Thoracic aorta (tissue), 2 donors: Measurements from ENCODE around the gene GMPPB. TPM values are rescaled to one million over a fixed set of nuclear protein-coding genes. Genes with fewer than 3 reads are reported as not detected.

Experiments
- ATAC-seq: fragments of 150-250 bp; one replicate; pipeline ENCODE4 v1.8.0; 2017; ENCODE audit warnings: low read depth; ENCODE audit not compliant: insufficient number of reproducible peaks, low FRiP score
- DNase-seq: peaks from one replicate; pipeline ENCODE4 v3.0.0-alpha.2; 2020; ENCODE audit warnings: low spot score
- H3K27ac ChIP-seq, 2 donors: fragments of 200-600 bp; sonication (generic); 1 replicate in 1 of 2; 2 replicates in 1 of 2; pipeline ENCODE4 v1.5.1; 2016; ENCODE audit warnings: mild to moderate bottlenecking in 2 of 2, moderate library complexity in 2 of 2
- H3K27me3 ChIP-seq: fragments of 200-600 bp; sonication (generic); replicated peaks from 2 replicates; pipeline ENCODE4 v1.6.0; 2016; ENCODE audit warnings: mild to moderate bottlenecking; ENCODE audit not compliant: insufficient read depth
- H3K36me3 ChIP-seq: fragments of 200-600 bp; sonication (generic); one replicate; pipeline ENCODE4 v1.5.1; 2016
- H3K4me1 ChIP-seq, 2 donors: fragments of 200-600 bp; sonication (generic); 1 replicate in 1 of 2; 2 replicates in 1 of 2; pipeline versions ENCODE4 v1.5.1 to v1.6.0; 2016; ENCODE audit warnings: low read depth in 2 of 2, mild to moderate bottlenecking in 1 of 2; ENCODE audit not compliant: control insufficient read depth in 1 of 2
- H3K4me3 ChIP-seq: fragments of 200-600 bp; sonication (generic); 2 replicates; pipeline ENCODE4 v1.5.1; 2016; ENCODE audit warnings: mild to moderate bottlenecking
- H3K9me3 ChIP-seq: fragments of 200-600 bp; sonication (generic); 2 replicates; pipeline ENCODE4 v1.5.1; 2016
- CTCF ChIP-seq: fragments of 200-600 bp; sonication (generic); IDR thresholded peaks from one replicate; pipeline ENCODE4 v1.5.1; 2019; ENCODE audit warnings: antibody characterized with exemption
- total RNA-seq, 2 donors: library from RNA; depleted of rRNA; stranded (reverse); fragments of >200 nt; gene quantifications; one replicate each; pipeline versions ENCODE4 v1.1.0 to v1.2.3, GENCODE V29; 2016

GMPPB gene
- total RNA-seq, 2 donors from 2014 or later, result 30.5 to 43.1 TPM

DNA sequence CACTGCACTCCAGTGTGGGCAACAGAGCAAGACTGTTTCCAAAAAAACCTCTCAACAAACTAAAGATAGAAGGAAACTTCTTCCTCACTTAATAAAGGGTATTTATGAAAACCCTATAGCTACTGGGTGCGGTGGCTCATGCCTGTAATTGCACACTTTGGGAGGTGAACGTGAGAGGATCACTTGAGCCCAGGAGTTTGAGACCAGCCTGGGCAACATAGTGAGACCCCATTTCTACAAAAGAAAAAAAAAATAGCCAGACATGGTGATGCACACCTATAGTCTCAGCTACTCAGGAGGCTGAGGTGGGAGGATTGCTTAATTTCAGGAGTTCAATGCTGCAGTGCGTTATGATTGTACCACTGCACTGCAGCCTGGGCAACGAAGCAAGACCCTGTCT, 40.2 kb upstream of the GMPPB start:
- H3K9me3 ChIP-seq, result no peaks in the 10 kb centered on the region
- no peaks in the 10 kb centered on the region for H3K36me3 ChIP-seq
- H3K27me3 ChIP-seq, result no peaks in the 10 kb centered on the region
- no peaks in the 10 kb centered on the region for H3K4me1 ChIP-seq
- DNase-seq, result no peak
- no peak for ATAC-seq
- TF ChIP-seq CTCF, result no peak
- no peak overlapping the region for H3K4me3 ChIP-seq
- H3K27ac ChIP-seq, result no peak overlapping the region

- Histone ChIP-seq H3K4me1 (no peaks in the 10 kb centered on the region), H3K9me3 (no peaks in the 10 kb centered on the region), H3K27me3 (no peaks in the 10 kb centered on the region), H3K4me3 (no peak overlapping the region), H3K36me3 (no peaks in the 10 kb centered on the region), H3K27ac (no peak overlapping the region)
- ATAC-seq (no peak), DNase-seq (no peak)
- TF ChIP-seq CTCF, result no peak
Measured at GRCh38 chr3:49761661-49762060, 37.9 kb upstream of the GMPPB start.

DNA sequence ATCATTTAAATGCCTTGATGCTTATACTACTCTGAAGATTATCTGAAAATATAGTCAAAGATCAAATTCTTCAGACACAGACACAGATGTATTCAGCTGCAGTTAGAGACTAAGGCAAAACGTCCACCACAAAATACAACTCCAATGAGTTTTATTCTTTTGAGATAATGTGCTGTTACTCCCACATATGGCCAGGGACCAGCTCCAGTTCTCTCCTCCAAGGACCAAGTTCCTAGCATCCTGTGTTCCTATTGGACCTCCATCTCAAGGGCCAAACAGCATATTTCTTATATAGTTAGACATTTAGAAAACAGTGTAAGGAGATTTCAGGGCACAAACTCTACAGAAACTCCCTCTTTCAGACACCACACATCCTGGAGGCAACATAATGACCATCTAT, 35.5 kb upstream of the GMPPB start:
- Histone ChIP-seq H3K27me3 (no peaks in the 10 kb centered on the region), H3K4me1 (peaks cover 0 to 4% of the 10 kb centered on the region in 2 donors), H3K9me3 (no peaks in the 10 kb centered on the region), H3K36me3 (no peaks in the 10 kb centered on the region), H3K27ac (no peak overlapping the region), H3K4me3 (no peak overlapping the region)
- ATAC-seq, result no peak
- DNase-seq, result no peak
- no peak for TF ChIP-seq CTCF

DNA sequence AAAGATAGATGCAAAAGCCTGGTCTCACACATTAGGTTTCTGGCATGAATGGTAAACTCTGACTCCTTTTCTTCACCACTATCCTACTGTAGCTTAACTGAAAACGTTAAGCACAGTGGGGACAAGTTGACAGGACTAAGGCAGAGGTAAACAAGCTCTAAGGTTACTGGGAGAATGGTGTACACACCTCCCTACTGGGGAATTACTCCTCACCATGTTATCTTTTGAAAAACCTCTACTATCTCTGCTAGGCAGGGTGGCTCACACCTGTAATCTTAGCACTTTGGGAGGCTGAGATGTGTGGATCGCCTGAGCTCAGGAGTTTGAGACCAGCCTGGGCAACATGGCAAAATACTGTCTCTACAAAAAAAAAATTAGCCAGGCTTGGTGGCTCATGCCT, 33.4 kb upstream of the GMPPB start:
- TF ChIP-seq CTCF, result no peak
- H3K9me3 ChIP-seq, result no peaks in the 10 kb centered on the region
- DNase-seq (no peak), ATAC-seq (no peak)
- H3K27ac ChIP-seq, result no peak overlapping the region
- no peaks in the 10 kb centered on the region for H3K27me3 ChIP-seq
- H3K36me3 ChIP-seq, result no peaks in the 10 kb centered on the region
- peaks cover 0 to 16% of the 10 kb centered on the region in 2 donors for H3K4me1 ChIP-seq
- no peak overlapping the region for H3K4me3 ChIP-seq

DNA sequence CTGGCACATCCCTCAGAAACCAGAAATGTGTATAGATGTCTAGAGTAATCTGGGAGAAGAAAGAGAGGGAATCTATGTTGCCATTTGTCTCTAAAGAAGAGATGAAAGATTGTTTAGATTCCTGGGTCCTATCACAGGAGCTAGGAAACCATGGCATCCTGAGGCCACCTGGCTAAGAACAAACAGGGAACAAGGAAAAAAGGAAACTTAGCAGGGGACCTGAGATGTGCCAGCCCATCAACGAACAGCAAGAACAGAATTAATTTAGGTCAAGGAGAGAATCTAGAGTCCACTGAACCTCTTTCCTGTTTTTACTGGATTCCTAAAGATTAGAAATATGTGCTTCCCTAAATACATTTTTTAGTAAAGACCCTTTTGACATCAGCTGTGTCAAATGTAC, 32.3 kb upstream of the GMPPB start:
- TF ChIP-seq CTCF, result no peak
- no peak overlapping the region for H3K27ac ChIP-seq
- H3K4me1 ChIP-seq, result peaks cover 0 to 16% of the 10 kb centered on the region in 2 donors
- no peaks in the 10 kb centered on the region for H3K9me3 ChIP-seq
- ATAC-seq (no peak), DNase-seq (no peak)
- no peaks in the 10 kb centered on the region for H3K27me3 ChIP-seq
- H3K36me3 ChIP-seq, result no peaks in the 10 kb centered on the region
- no peak overlapping the region for H3K4me3 ChIP-seq
